ENCODE results near the gene PROSER3. TPM values are rescaled to one million over a fixed set of nuclear protein-coding genes. Genes with fewer than 3 reads are reported as not detected.

PROSER3 gene
- total and polyA plus RNA-seq, 9 of the 15 experiments (the other 6 are each of a cell fraction or from before 2014, with no cell fraction given), result 1.0 to 39.5 (median 5.1) TPM

- no peak for TF ChIP-seq CLOCK (CRISPR knock-in tag; IDR thresholded peaks at IDR 0.05; ENCODE audit: borderline replicate concordance)
- no peak for TF ChIP-seq ZBTB8A (IDR thresholded peaks at IDR 0.05; ENCODE audit: partially characterized antibody)
- no peak for TF ChIP-seq XRCC3 (IDR thresholded peaks at IDR 0.05)
- TF ChIP-seq RBM17 (IDR thresholded peaks at IDR 0.05; ENCODE audit: borderline replicate concordance, low read depth, low read length), result no peak
- no peak for TF ChIP-seq ZBTB1 (CRISPR knock-in tag; IDR thresholded peaks at IDR 0.05; ENCODE audit: borderline replicate concordance, low read depth)
- no peak for TF ChIP-seq ZKSCAN3 (CRISPR knock-in tag; IDR thresholded peaks at IDR 0.05)
- TF ChIP-seq SMARCA5 (IDR thresholded peaks at IDR 0.05), result no peak
- TF ChIP-seq, protein P1, sequence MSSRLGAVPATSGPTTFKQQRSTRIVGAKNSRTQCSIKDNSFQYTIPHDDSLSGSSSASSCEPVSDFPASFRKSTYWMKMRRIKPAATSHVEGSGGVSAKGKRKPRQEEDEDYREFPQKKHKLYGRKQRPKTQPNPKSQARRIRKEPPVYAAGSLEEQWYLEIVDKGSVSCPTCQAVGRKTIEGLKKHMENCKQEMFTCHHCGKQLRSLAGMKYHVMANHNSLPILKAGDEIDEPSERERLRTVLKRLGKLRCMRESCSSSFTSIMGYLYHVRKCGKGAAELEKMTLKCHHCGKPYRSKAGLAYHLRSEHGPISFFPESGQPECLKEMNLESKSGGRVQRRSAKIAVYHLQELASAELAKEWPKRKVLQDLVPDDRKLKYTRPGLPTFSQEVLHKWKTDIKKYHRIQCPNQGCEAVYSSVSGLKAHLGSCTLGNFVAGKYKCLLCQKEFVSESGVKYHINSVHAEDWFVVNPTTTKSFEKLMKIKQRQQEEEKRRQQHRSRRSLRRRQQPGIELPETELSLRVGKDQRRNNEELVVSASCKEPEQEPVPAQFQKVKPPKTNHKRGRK (tag; IDR thresholded peaks at IDR 0.05), result no peak
- TF ChIP-seq, protein P2, sequence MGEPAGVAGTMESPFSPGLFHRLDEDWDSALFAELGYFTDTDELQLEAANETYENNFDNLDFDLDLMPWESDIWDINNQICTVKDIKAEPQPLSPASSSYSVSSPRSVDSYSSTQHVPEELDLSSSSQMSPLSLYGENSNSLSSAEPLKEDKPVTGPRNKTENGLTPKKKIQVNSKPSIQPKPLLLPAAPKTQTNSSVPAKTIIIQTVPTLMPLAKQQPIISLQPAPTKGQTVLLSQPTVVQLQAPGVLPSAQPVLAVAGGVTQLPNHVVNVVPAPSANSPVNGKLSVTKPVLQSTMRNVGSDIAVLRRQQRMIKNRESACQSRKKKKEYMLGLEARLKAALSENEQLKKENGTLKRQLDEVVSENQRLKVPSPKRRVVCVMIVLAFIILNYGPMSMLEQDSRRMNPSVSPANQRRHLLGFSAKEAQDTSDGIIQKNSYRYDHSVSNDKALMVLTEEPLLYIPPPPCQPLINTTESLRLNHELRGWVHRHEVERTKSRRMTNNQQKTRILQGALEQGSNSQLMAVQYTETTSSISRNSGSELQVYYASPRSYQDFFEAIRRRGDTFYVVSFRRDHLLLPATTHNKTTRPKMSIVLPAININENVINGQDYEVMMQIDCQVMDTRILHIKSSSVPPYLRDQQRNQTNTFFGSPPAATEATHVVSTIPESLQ (CRISPR knock-in tag; IDR thresholded peaks at IDR 0.05), result no peak
- no peak for TF ChIP-seq ZNF561 (CRISPR knock-in tag; conservative IDR thresholded peaks at IDR 0.05)
- TF ChIP-seq ZBTB2 (IDR thresholded peaks at IDR 0.05), result peak; percentile 94
- TF ChIP-seq MXD1 (CRISPR knock-in tag; IDR thresholded peaks at IDR 0.05; ENCODE audit: borderline replicate concordance, poor library complexity, severe bottlenecking), result no peak
- no peak for TF ChIP-seq CAMTA2 (CRISPR knock-in tag; conservative IDR thresholded peaks at IDR 0.05)
- TF ChIP-seq ZNF431 (CRISPR knock-in tag; IDR thresholded peaks at IDR 0.05), result no peak
- TF ChIP-seq USF2 (CRISPR knock-in tag; IDR thresholded peaks at IDR 0.05), result no peak
- TF ChIP-seq, protein P3, sequence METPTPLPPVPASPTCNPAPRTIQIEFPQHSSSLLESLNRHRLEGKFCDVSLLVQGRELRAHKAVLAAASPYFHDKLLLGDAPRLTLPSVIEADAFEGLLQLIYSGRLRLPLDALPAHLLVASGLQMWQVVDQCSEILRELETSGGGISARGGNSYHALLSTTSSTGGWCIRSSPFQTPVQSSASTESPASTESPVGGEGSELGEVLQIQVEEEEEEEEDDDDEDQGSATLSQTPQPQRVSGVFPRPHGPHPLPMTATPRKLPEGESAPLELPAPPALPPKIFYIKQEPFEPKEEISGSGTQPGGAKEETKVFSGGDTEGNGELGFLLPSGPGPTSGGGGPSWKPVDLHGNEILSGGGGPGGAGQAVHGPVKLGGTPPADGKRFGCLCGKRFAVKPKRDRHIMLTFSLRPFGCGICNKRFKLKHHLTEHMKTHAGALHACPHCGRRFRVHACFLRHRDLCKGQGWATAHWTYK (CRISPR knock-in tag; IDR thresholded peaks at IDR 0.05), result no peak
- TF ChIP-seq ZNF507 (tag; conservative IDR thresholded peaks at IDR 0.05), result no peak
Observed at GRCh38 chr19:35745328-35746086, 12.5 kb upstream of the PROSER3 start, which contains the start of the genes PSENEN and U2AF1L4 (continued).

Measured in K562 (cell line).